Loucy (cell line): ENCODE results near the gene COL5A1.

Experiments
- H2AFZ ChIP-seq: fragments of 200-600 bp; sonication (generic); 2 replicates; pipeline ENCODE4 v1.6.0; 2016; ENCODE audit warnings: antibody characterized with exemption, mild to moderate bottlenecking, low read length, moderate library complexity
- H3F3A ChIP-seq: fragments of 200-600 bp; 2 replicates; pipeline ENCODE4 v1.6.0; 2016; ENCODE audit warnings: antibody characterized with exemption, low read depth, mild to moderate bottlenecking
- H3K27me3 ChIP-seq: fragments of 200-600 bp; sonication (generic); 2 replicates; pipeline ENCODE4 v1.6.1; 2014; ENCODE audit warnings: low read length, mild to moderate bottlenecking; ENCODE audit not compliant: insufficient read depth, poor library complexity, severe bottlenecking
- H3K36me3 ChIP-seq: fragments of 200-600 bp; sonication (generic); 2 replicates; pipeline ENCODE4 v1.6.1; 2016; ENCODE audit warnings: low read length; ENCODE audit not compliant: insufficient read depth
- H3K4me1 ChIP-seq: fragments of 200-600 bp; sonication (generic); 2 replicates; pipeline ENCODE4 v1.5.1; 2014; ENCODE audit warnings: low read length, mild to moderate bottlenecking; ENCODE audit not compliant: insufficient read depth, poor library complexity, severe bottlenecking
- H3K4me2 ChIP-seq: fragments of 200-600 bp; sonication (generic); 2 replicates; pipeline ENCODE4 v1.6.0; 2014; ENCODE audit warnings: antibody characterized with exemption, low read length, low read depth, mild to moderate bottlenecking; ENCODE audit not compliant: poor library complexity, severe bottlenecking
- H3K4me3 ChIP-seq: fragments of 200-600 bp; sonication (generic); 2 replicates; pipeline ENCODE4 v1.5.1; 2014; ENCODE audit warnings: low read length, mild to moderate bottlenecking, mixed read lengths; ENCODE audit not compliant: poor library complexity, severe bottlenecking
- H3K79me2 ChIP-seq: fragments of 200-600 bp; sonication (generic); 2 replicates; pipeline ENCODE4 v1.6.1; 2014; ENCODE audit warnings: low read length; ENCODE audit not compliant: insufficient read depth
- H3K9ac ChIP-seq: fragments of 200-600 bp; sonication (generic); 2 replicates; pipeline ENCODE4 v1.6.0; 2014; ENCODE audit warnings: mild to moderate bottlenecking, low read depth, low read length, moderate library complexity; ENCODE audit not compliant: poor library complexity, severe bottlenecking
- H3K9me2 ChIP-seq: fragments of 200-600 bp; sonication (generic); replicated peaks from 2 replicates; pipeline ENCODE4 v1.6.1; 2016; ENCODE audit warnings: low read depth, low read length, mixed read lengths
- H3K9me3 ChIP-seq: fragments of 200-600 bp; sonication (generic); 2 replicates; pipeline ENCODE4 v1.6.1; 2014; ENCODE audit warnings: mild to moderate bottlenecking, antibody characterized with exemption, low read length, low read depth; ENCODE audit not compliant: insufficient read depth
- H4K20me1 ChIP-seq: fragments of 200-600 bp; sonication (generic); 2 replicates; pipeline ENCODE4 v1.6.0; 2014; ENCODE audit warnings: antibody characterized with exemption, low read length, mild to moderate bottlenecking; ENCODE audit not compliant: insufficient read depth, poor library complexity, severe bottlenecking
- CTCF ChIP-seq: fragments of 200-600 bp; sonication (generic); conservative IDR thresholded peaks from 2 replicates; pipeline ENCODE4 v1.5.1; 2014; ENCODE audit warnings: mild to moderate bottlenecking, antibody characterized with exemption, low read length
- EZH2phosphoT487 ChIP-seq: fragments of 200-600 bp; IDR thresholded peaks from 2 replicates; pipeline ENCODE4 v1.6.1; 2018; ENCODE audit warnings: antibody characterized with exemption, mild to moderate bottlenecking, moderate library complexity, borderline replicate concordance

Gene COL5A1

DNA sequence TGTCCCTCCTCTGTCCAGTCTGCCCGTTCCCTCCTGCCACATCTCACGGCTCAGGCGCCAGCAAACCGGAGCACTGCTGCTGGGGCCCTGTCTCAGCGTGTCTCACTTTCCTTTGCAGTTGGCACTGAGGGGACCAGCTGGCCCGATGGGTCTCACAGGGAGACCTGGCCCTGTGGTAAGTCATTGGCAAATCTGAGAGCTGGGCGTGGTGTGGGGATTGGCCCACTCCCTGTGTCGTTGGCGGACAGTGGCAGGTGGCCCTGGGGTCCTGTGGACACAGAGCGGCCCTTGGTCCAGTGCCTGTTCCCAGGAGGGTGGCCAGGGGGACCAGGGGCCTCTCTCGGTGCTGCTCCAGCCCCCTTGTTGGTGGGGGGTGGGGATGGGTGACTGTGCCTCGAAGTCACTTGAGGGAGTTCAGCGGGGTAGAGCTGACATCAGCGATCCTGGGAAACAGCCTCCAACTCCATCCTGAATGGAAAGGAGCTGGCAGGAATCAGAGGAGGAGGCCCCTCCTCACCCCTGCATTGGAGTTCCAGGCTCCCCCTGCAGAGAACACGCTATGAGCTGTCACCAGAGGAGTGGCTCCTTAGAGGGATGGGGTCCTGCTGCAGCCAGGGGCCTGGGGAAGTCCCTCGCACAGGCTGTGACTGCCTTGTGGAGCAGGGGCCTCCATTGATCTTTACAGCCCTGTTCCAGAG is 111.0 kb downstream of the COL5A1 start:
- no peak overlapping the region for H3K4me3 ChIP-seq
- H3K36me3 ChIP-seq = peaks cover 8% of the 10 kb centered on the region; the same call in 1 of the 2 replicates
- H3K9ac ChIP-seq = peak overlapping the region; percentile 46
- H2AFZ ChIP-seq = no peak overlapping the region
- H3K9me3 ChIP-seq = no peaks in the 10 kb centered on the region
- H3K9me2 ChIP-seq = no peaks in the 10 kb centered on the region
- no peaks in the 10 kb centered on the region for H3K79me2 ChIP-seq
- H3F3A ChIP-seq = no peaks in the 10 kb centered on the region
- H4K20me1 ChIP-seq = no peaks in the 10 kb centered on the region
- peaks cover 17% of the 10 kb centered on the region for H3K4me1 ChIP-seq
- H3K27me3 ChIP-seq = no peaks in the 10 kb centered on the region
- TF ChIP-seq EZH2phosphoT487 = no peak
- TF ChIP-seq CTCF = no peak
- peak overlapping the region; percentile 57 for H3K4me2 ChIP-seq

DNA sequence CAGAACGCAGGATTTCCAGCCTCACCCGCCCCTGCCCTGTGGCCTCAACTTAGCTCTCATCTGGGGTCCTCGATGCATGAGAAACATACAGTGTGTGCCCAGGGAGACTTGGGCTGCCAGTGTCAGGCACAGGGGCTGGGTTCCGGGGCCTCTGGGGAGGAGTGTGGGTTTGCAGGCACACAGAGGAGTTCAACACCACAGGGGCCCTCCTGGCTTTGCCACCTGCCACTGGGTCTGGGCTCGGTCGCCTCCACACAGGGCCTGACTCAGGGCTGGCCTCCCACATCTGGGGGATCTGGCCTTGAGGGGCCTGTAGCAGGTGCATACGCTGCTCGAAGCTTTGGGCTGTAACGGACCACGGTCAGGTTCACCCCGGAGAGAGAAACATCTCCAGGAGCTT is 111.6 kb downstream of the COL5A1 start:
- Histone ChIP-seq H3K4me3 (no peak overlapping the region), H3K9me3 (no peaks in the 10 kb centered on the region), H3K9me2 (no peaks in the 10 kb centered on the region), H3K4me1 (peaks cover 17% of the 10 kb centered on the region), H4K20me1 (no peaks in the 10 kb centered on the region), H3K9ac (peak overlapping the region; percentile 46), H3F3A (no peaks in the 10 kb centered on the region), H2AFZ (no peak overlapping the region), H3K4me2 (peak overlapping the region; percentile 57), H3K79me2 (no peaks in the 10 kb centered on the region), H3K27me3 (no peaks in the 10 kb centered on the region), H3K36me3 (peaks cover 3% of the 10 kb centered on the region; the same call in 1 of the 2 replicates)
- TF ChIP-seq CTCF (no peak), EZH2phosphoT487 (no peak)

GRCh38 chr9:134755221-134755907 is 113.8 kb downstream of the COL5A1 start:
- Histone ChIP-seq H3K4me3 (no peak overlapping the region), H2AFZ (no peak overlapping the region), H4K20me1 (no peaks in the 10 kb centered on the region), H3K4me1 (peaks cover 23% of the 10 kb centered on the region), H3K9me2 (no peaks in the 10 kb centered on the region), H3K4me2 (no peak overlapping the region), H3K9ac (no peak overlapping the region), H3F3A (no peaks in the 10 kb centered on the region), H3K9me3 (no peaks in the 10 kb centered on the region), H3K27me3 (no peaks in the 10 kb centered on the region), H3K79me2 (no peaks in the 10 kb centered on the region), H3K36me3 (no peaks in the 10 kb centered on the region)
- TF ChIP-seq EZH2phosphoT487 = no peak
- no peak for TF ChIP-seq CTCF
